Trophoblast cell (in vitro differentiated cells and primary cell): Measurements from ENCODE around the gene FLNA.

Experiments used
- DNase-seq, 2 donors: peaks; one replicate each; pipeline ENCODE4 v3.0.0-alpha.2; 2016
- H2AFZ ChIP-seq: 2 replicates; pipeline ENCODE4 v1.6.1; 2013; ENCODE audit warnings: low read length, moderate library complexity, mild to moderate bottlenecking; ENCODE audit not compliant: insufficient read depth, poor library complexity
- H2AK5ac ChIP-seq: 2 replicates; pipeline ENCODE4 v1.6.1; 2013; ENCODE audit warnings: mild to moderate bottlenecking, low read length
- H2BK120ac ChIP-seq: 2 replicates; pipeline ENCODE4 v1.6.1; 2013; ENCODE audit warnings: low read length, mild to moderate bottlenecking, moderate library complexity; ENCODE audit not compliant: insufficient read depth, poor library complexity
- H2BK12ac ChIP-seq: 2 replicates; pipeline ENCODE4 v1.6.1; 2013; ENCODE audit warnings: mild to moderate bottlenecking, low read length, moderate library complexity
- H2BK5ac ChIP-seq: 2 replicates; pipeline ENCODE4 v1.6.1; 2013; ENCODE audit warnings: low read length, low read depth, moderate library complexity, mild to moderate bottlenecking; ENCODE audit not compliant: poor library complexity
- H3K14ac ChIP-seq: 2 replicates; pipeline ENCODE4 v1.6.1; 2013; ENCODE audit warnings: mild to moderate bottlenecking, low read length
- H3K18ac ChIP-seq: 2 replicates; pipeline ENCODE4 v1.6.1; 2013; ENCODE audit warnings: mild to moderate bottlenecking, low read length
- H3K23ac ChIP-seq: 2 replicates; pipeline ENCODE4 v1.6.1; 2013; ENCODE audit warnings: low read length
- H3K27ac ChIP-seq: 2 replicates; pipeline ENCODE4 v1.5.1; 2013; ENCODE audit warnings: low read depth, mild to moderate bottlenecking, inconsistent platforms, low read length, moderate library complexity
- H3K27me3 ChIP-seq: 2 replicates; pipeline ENCODE4 v1.6.1; 2013; ENCODE audit warnings: inconsistent platforms, mild to moderate bottlenecking, low read length, moderate library complexity; ENCODE audit not compliant: insufficient read depth
- H3K36me3 ChIP-seq, 2 experiments: 1 replicate in 1 of 2; 2 replicates in 1 of 2; pipeline ENCODE4 v1.6.1; 2013; ENCODE audit warnings: low read length in 2 of 2, mild to moderate bottlenecking in 2 of 2, moderate library complexity in 1 of 2; ENCODE audit not compliant: insufficient read depth in 2 of 2, control insufficient read depth in 1 of 2
- H3K4ac ChIP-seq: 2 replicates; pipeline ENCODE4 v1.6.1; 2013; ENCODE audit warnings: low read depth, mild to moderate bottlenecking, low read length, moderate library complexity
- H3K4me1 ChIP-seq, 2 experiments: 1 replicate in 1 of 2; 2 replicates in 1 of 2; pipeline ENCODE4 v1.6.1; 2013; ENCODE audit warnings: low read length in 2 of 2, mild to moderate bottlenecking in 2 of 2, moderate library complexity in 1 of 2; ENCODE audit not compliant: insufficient read depth in 2 of 2, control insufficient read depth in 1 of 2
- H3K4me2 ChIP-seq: 2 replicates; pipeline ENCODE4 v1.6.1; 2013; ENCODE audit warnings: inconsistent platforms, mild to moderate bottlenecking, low read length, moderate library complexity
- H3K4me3 ChIP-seq: 2 replicates; pipeline ENCODE4 v1.5.1; 2013; ENCODE audit warnings: mild to moderate bottlenecking, low read depth, low read length, inconsistent platforms
- H3K79me1 ChIP-seq: one replicate; pipeline ENCODE4 v1.6.1; 2013; ENCODE audit warnings: low read length
- H3K79me2 ChIP-seq: 2 replicates; pipeline ENCODE4 v1.6.1; 2013; ENCODE audit warnings: low read length, mild to moderate bottlenecking; ENCODE audit not compliant: control insufficient read depth, insufficient read depth, poor library complexity
- H3K9ac ChIP-seq: 2 replicates; pipeline ENCODE4 v1.6.1; 2013; ENCODE audit warnings: mild to moderate bottlenecking, low read length
- H3K9me3 ChIP-seq: 2 replicates; pipeline ENCODE4 v1.6.1; 2013; ENCODE audit warnings: low read depth, mild to moderate bottlenecking, control low read depth, inconsistent platforms, low read length; ENCODE audit not compliant: insufficient read depth
- H4K12ac ChIP-seq: 2 replicates; pipeline ENCODE4 v1.6.1; 2013; ENCODE audit warnings: low read depth, mild to moderate bottlenecking, low read length, moderate library complexity
- H4K8ac ChIP-seq: 2 replicates; pipeline ENCODE4 v1.6.1; 2013; ENCODE audit warnings: low read depth, mild to moderate bottlenecking, low read length, moderate library complexity
- H4K91ac ChIP-seq: one replicate; pipeline ENCODE4 v1.6.1; 2013; ENCODE audit warnings: low read depth, mild to moderate bottlenecking, low read length, moderate library complexity
- WGBS: extraction: QIAGEN DNeasy Blood & Tissue Kit; methylation state at CpG from one replicate; pipeline ENCODE4 v1.1.7; 2013; ENCODE audit warnings: missing lambda C conversion rate; ENCODE audit not compliant: insufficient read length, insufficient coverage; ENCODE audit errors: extremely low coverage; 5-methylcytosine and 5-hydroxymethylcytosine counted together

FLNA gene

GRCh38 chrX:154403192-154403591, 28.8 kb upstream of the FLNA start:
- no peak overlapping the region for H3K4me2 ChIP-seq

DNA sequence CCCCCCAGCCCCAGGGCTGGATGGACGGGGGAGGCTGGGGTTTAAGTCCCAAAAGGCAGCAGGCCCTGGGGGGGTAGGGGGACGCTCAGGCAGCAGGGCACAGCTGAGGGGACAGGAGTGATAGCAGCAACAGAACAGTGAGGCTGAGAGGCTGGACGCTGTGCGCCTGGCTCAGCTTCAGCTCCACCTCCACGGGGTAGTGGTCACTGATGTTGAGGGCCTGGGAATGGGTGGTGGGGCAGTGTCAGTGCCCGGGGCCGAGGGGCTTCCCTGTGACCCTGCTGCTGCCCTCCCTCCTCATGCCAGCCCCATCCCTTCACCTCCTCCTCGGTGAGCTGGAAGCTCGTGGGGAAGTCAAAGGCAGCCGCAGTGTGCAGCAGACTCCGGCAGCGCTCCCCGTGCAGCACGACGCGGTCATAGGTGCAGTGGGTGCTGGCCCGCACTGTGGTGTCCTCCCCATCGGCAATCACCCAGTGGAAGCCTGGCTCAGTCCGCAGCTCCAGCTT, 28.2 kb upstream of the FLNA start:
- no peak for DNase-seq
- Histone ChIP-seq H3K9me3 (peaks cover 1% of the 10 kb centered on the region), H3K4me1 (peaks cover 0 to 3% of the 10 kb centered on the region in 2 experiments), H4K12ac (no peak overlapping the region), H3K4me3 (no peak overlapping the region), H3K14ac (no peak overlapping the region), H2BK120ac (no peak overlapping the region), H2BK12ac (no peak overlapping the region), H4K91ac (no peak overlapping the region), H3K36me3 (peaks cover 24 to 27% of the 10 kb centered on the region in 2 experiments), H2BK5ac (no peak overlapping the region), H4K8ac (no peak overlapping the region), H2AFZ (no peak overlapping the region), H3K4me2 (no peak overlapping the region), H3K79me2 (peaks cover 6% of the 10 kb centered on the region), H3K4ac (no peak overlapping the region), H3K18ac (no peak overlapping the region), H3K27me3 (no peaks in the 10 kb centered on the region), H3K27ac (no peak overlapping the region), H3K79me1 (peaks cover 8% of the 10 kb centered on the region), H3K9ac (no peak overlapping the region), H3K23ac (no peak overlapping the region), H2AK5ac (no peak overlapping the region)
- WGBS: no CpG with 5 or more reads among the region's 19 CpGs

More at GRCh38 chrX:154403192-154403591, 28.8 kb upstream of the FLNA start:
- H3K9ac ChIP-seq: no peak overlapping the region
- peaks cover 5% of the 10 kb centered on the region for H3K79me2 ChIP-seq
- no CpG with 5 or more reads among the region's 10 CpGs for WGBS
- no peak overlapping the region for H3K27ac ChIP-seq
- no peak overlapping the region for H4K12ac ChIP-seq
- H3K4me3 ChIP-seq: no peak overlapping the region
- H3K36me3 ChIP-seq: peaks cover 24 to 27% of the 10 kb centered on the region in 2 experiments
- no peak overlapping the region for H4K8ac ChIP-seq
- H3K14ac ChIP-seq: no peak overlapping the region
- peaks cover 1 to 3% of the 10 kb centered on the region in 2 experiments for H3K4me1 ChIP-seq
- peaks cover 5% of the 10 kb centered on the region for H3K79me1 ChIP-seq
- H2BK5ac ChIP-seq: no peak overlapping the region
- H2BK12ac ChIP-seq: no peak overlapping the region
- no peaks in the 10 kb centered on the region for H3K27me3 ChIP-seq
- H3K18ac ChIP-seq: no peak overlapping the region
- no peak overlapping the region for H3K4ac ChIP-seq
- no peak overlapping the region for H3K23ac ChIP-seq
- no peak overlapping the region for H2BK120ac ChIP-seq
- no peak for DNase-seq
- no peak overlapping the region for H4K91ac ChIP-seq
- H2AFZ ChIP-seq: no peak overlapping the region
- H2AK5ac ChIP-seq: no peak overlapping the region
- H3K9me3 ChIP-seq: peaks cover 1% of the 10 kb centered on the region

DNA sequence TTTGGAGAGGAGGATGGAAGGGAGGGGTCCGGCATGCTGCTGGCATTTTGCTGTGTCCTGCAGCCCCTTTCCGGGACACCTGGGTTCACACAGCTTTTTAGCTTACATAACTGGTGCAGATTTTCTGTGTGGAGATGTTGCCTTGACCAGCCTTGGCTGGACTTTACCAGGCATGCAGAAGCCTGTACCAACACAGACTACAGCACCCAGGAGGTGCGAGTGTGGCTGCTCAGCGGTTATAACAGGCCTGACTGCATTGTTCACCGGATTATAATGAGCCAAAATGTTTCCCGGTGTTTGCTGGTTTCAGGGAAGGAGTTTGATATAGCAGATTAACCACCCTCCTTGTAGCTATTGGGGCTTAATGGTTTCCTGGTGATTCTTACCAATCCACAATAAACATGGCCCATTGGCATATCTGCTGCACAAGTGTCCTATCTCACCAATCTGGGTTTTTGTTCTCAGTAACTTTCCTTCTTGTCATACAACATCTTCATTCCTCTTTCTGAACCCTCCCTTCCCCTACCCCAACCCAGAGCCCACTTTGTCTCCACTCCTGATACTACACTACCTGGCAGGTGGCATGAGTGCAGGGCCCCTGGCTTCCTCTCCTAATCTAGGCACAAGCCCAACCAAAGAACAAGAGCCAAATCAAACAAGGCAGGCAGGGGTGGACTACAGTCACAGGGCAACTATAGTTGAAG, 27.6 kb upstream of the FLNA start:
- Histone ChIP-seq H3K36me3 (peaks cover 24 to 27% of the 10 kb centered on the region in 2 experiments), H4K8ac (no peak overlapping the region), H3K14ac (no peak overlapping the region), H2AFZ (no peak overlapping the region), H3K27me3 (no peaks in the 10 kb centered on the region), H4K91ac (no peak overlapping the region), H3K4me1 (peaks cover 0 to 3% of the 10 kb centered on the region in 2 experiments), H3K9me3 (peaks cover 1% of the 10 kb centered on the region), H3K27ac (no peak overlapping the region), H3K79me2 (peaks cover 6% of the 10 kb centered on the region), H3K4me3 (no peak overlapping the region), H3K23ac (no peak overlapping the region), H3K4me2 (no peak overlapping the region), H3K18ac (no peak overlapping the region), H2AK5ac (no peak overlapping the region), H3K79me1 (peaks cover 13% of the 10 kb centered on the region), H2BK120ac (no peak overlapping the region), H4K12ac (no peak overlapping the region), H3K9ac (no peak overlapping the region), H3K4ac (no peak overlapping the region), H2BK12ac (no peak overlapping the region), H2BK5ac (no peak overlapping the region)
- no CpG with 5 or more reads among the region's 6 CpGs for WGBS
- peak; percentile 33 to 53 for DNase-seq

DNA sequence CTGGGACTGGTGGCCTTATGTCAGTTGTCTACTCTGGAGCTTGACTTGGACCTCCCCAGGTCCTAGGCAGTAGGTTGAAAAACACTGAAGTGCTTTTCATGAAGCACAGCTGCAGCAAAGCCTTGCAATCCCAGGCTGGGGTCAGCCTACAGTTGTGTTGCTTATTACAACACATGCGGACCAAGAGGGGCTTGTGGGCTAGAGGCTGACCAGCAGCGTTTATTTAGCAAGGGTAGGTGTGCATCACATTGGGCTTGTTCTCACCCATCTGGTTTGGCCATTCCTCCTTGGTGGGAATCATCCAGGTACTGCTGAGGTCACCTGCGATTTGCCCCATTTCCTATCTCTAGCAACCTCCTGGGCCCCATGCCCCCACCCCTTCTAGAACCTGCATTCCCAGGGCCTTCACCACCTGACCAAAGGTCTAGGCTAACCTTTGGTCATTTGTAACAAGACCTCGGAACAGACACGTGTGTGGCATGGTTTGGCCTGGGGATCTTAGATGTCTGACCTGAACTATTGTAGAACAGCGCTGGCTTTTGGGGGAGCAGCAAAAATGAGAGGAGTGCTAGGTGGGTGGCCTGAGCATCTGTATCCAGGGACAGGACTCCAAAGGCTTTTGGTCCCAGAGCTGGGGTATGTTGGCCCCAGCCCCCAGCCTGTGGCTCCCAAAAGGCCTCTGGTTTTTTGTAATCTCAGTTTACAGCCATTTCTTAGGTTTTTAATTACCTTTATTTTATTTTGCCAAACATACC, 26.8 kb upstream of the FLNA start:
- Histone ChIP-seq H3K79me1 (peaks cover 15% of the 10 kb centered on the region), H3K9me3 (peaks cover 1% of the 10 kb centered on the region), H3K18ac (no peak overlapping the region), H3K27ac (no peak overlapping the region), H3K14ac (no peak overlapping the region), H2AK5ac (no peak overlapping the region), H3K4me2 (no peak overlapping the region), H3K4ac (no peak overlapping the region), H3K27me3 (no peaks in the 10 kb centered on the region), H2BK120ac (no peak overlapping the region), H4K12ac (peak overlapping the region; percentile 17), H2AFZ (no peak overlapping the region), H3K79me2 (peaks cover 7% of the 10 kb centered on the region), H2BK5ac (no peak overlapping the region), H3K4me1 (peaks cover 0 to 3% of the 10 kb centered on the region in 2 experiments), H3K36me3 (peaks cover 24 to 27% of the 10 kb centered on the region in 2 experiments), H4K8ac (no peak overlapping the region), H4K91ac (no peak overlapping the region), H3K4me3 (no peak overlapping the region), H3K9ac (no peak overlapping the region), H2BK12ac (no peak overlapping the region), H3K23ac (no peak overlapping the region)
- no CpG with 5 or more reads among the region's 6 CpGs for WGBS
- DNase-seq: peak; percentile 53 to 58
